H7 (cell line): Measurements from ENCODE around the gene PIAS1. TPM values are rescaled to one million over a fixed set of nuclear protein-coding genes. Genes with fewer than 3 reads are reported as not detected.

Source experiments
- DNase-seq: peaks from one replicate; pipeline ENCODE4 v3.0.0; 2012
- H3K27me3 ChIP-seq: 2 replicates; pipeline ENCODE4 v1.6.0; 2011; ENCODE audit warnings: mild to moderate bottlenecking, low read length; ENCODE audit not compliant: control insufficient read depth, insufficient read depth
- H3K36me3 ChIP-seq: replicated peaks from 2 replicates; pipeline ENCODE4 v1.5.1; 2011; ENCODE audit warnings: low read length; ENCODE audit not compliant: control insufficient read depth, insufficient read depth
- H3K4me3 ChIP-seq: 2 replicates; pipeline ENCODE4 v1.5.1; 2011; ENCODE audit warnings: low read depth, mild to moderate bottlenecking, control low read depth, low read length, moderate library complexity; ENCODE audit not compliant: insufficient read depth
- total RNA-seq: library from RNA; depleted of rRNA; stranded (reverse); fragments of >200 nt; shearing (Covaris generic); gene quantifications from 2 replicates; pipeline ENCODE4 v1.2.3, GENCODE V29; 2014

PIAS1 gene
- total RNA-seq, 1 experiment from 2014 or later, result 23.7 TPM

DNA sequence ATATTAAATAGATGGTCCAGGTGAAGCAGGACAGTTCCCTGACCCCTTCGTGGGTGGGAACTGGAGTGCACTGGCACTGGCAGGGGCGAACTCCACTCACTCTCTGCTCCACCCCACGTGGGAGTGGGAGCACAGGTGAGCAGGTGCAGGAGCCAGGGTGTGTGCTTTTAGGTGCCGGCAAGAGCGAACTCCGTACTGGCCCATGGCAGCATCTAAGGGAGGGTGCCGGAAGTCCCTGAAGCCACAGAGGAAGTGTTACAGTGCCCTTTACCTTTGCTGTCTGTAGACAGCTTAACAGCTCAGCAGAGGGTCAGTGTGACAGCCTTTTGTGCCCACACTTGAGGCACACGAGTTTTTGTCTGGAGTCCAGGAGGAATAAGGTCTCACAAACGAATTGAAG is 26.7 kb upstream of the PIAS1 start:
- Histone ChIP-seq H3K36me3 (no peaks in the 10 kb centered on the region), H3K4me3 (no peak overlapping the region), H3K27me3 (no peaks in the 10 kb centered on the region)
- DNase-seq, result no peak

GRCh38 chr15:68028137-68028887 is 25.8 kb upstream of the PIAS1 start:
- Histone ChIP-seq H3K27me3 (no peaks in the 10 kb centered on the region), H3K36me3 (no peaks in the 10 kb centered on the region), H3K4me3 (no peak overlapping the region)
- DNase-seq, result no peak

GRCh38 chr15:68028888-68029207 is 25.3 kb upstream of the PIAS1 start:
- Histone ChIP-seq H3K36me3 (no peaks in the 10 kb centered on the region), H3K4me3 (no peak overlapping the region), H3K27me3 (no peaks in the 10 kb centered on the region)
- DNase-seq, result no peak

DNA sequence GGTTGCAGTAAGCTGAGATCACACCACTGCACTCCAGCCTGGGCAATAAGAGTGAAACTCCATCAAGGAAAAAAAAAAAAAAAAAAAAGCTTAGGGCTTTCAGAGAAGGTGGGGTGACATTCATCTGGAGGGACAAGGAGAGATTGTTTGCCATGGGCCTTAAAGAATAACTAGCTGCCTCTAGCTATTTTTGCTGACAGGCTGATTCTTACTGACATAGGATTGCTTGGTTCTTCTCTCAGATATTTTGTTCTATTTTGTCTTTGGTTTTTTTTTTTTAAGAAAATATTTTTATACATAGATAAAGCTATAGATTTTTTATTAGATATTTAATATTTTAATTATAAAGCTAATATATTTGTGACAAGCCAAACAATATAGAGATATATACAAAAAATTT is 24.2 kb upstream of the PIAS1 start:
- H3K4me3 ChIP-seq, result no peak overlapping the region
- no peaks in the 10 kb centered on the region for H3K36me3 ChIP-seq
- DNase-seq, result no peak
- H3K27me3 ChIP-seq, result no peaks in the 10 kb centered on the region

GRCh38 chr15:68031404-68031803 is 22.7 kb upstream of the PIAS1 start:
- Histone ChIP-seq H3K4me3 (no peak overlapping the region), H3K36me3 (no peaks in the 10 kb centered on the region), H3K27me3 (no peaks in the 10 kb centered on the region)
- no peak for DNase-seq

DNA sequence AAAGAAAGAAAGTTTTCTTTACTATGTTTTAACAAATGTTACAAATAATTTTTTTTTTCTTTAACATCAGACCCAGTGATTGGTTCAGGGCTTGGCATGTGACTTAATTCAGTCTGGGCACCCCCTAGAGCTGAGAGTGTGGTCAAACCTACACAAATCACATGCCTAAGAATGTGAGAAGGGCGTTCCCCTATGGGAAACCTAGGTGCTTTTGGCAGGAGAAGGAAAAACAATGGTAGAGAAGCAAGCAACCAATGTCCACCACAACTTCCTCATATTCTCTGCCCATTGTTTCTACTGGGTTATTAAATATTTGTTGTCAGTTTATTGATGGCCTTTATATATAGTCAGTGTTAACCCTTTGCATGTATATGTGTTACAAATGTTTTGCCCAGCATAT is 21.4 kb upstream of the PIAS1 start:
- DNase-seq, result no peak
- Histone ChIP-seq H3K36me3 (no peaks in the 10 kb centered on the region), H3K4me3 (no peak overlapping the region), H3K27me3 (no peaks in the 10 kb centered on the region)

GRCh38 chr15:68034081-68034480 is 20.0 kb upstream of the PIAS1 start:
- DNase-seq, result no peak
- no peak overlapping the region for H3K4me3 ChIP-seq
- no peaks in the 10 kb centered on the region for H3K36me3 ChIP-seq
- no peaks in the 10 kb centered on the region for H3K27me3 ChIP-seq

GRCh38 chr15:68034719-68035293 is 19.3 kb upstream of the PIAS1 start:
- Histone ChIP-seq H3K27me3 (no peaks in the 10 kb centered on the region), H3K4me3 (no peak overlapping the region), H3K36me3 (no peaks in the 10 kb centered on the region)
- no peak for DNase-seq

DNA sequence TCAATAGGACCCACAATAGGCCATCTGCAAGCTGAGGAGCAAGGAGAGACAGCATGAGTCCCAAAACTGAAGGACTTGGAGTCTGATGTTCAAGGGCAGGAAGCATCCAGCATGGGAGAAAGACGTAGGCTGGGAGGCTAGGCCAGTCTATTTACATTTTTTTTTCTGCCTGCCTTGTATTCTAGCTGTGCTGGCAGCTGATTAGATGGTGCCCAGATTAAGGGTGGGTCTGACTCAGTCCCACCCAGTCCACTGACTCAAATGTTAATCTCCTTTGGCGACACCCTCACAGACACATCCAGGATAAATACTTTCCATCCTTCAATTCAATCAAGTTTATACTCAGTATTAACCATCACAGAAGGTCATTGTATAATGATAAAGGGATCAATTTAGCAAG is 15.9 kb upstream of the PIAS1 start:
- Histone ChIP-seq H3K27me3 (no peaks in the 10 kb centered on the region), H3K36me3 (no peaks in the 10 kb centered on the region), H3K4me3 (no peak overlapping the region)
- DNase-seq, result no peak

GRCh38 chr15:68040144-68040543 is 14.0 kb upstream of the PIAS1 start:
- no peaks in the 10 kb centered on the region for H3K36me3 ChIP-seq
- no peaks in the 10 kb centered on the region for H3K27me3 ChIP-seq
- no peak for DNase-seq
- H3K4me3 ChIP-seq, result no peak overlapping the region

DNA sequence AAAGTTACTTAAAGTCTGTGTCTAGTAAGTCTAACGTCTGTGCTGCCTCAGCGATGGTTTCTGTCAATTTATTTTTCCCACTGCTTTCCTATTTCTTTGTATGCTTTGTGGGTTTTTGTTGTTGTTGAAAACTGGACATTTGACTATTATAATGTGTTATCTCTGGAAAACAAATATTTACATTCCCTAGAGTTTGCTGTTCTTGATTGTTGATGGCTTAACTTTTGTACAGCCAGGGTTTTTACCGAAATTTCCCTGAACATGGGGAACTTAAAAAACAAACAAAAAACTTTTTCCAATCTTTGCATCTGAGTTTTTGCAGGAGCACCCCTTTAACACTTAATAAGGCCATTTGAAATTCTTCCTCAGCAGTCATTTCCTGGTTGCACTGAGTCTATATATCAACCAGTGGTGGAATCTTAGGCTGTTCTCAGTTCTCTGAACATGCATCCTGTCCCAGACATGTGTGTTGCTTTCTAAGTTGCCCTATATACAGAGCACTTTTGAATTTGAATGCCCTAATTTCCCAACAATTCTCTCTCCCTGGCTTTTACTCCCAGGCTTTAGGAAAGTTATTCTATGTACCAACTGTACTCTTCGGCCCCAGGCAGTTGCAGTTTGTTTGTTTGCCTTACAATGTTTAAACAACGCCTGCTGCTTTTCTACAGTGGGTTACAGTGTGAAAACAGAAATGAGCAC is 11.8 kb upstream of the PIAS1 start:
- no peaks in the 10 kb centered on the region for H3K27me3 ChIP-seq
- no peaks in the 10 kb centered on the region for H3K36me3 ChIP-seq
- no peak overlapping the region for H3K4me3 ChIP-seq
- no peak for DNase-seq

DNA sequence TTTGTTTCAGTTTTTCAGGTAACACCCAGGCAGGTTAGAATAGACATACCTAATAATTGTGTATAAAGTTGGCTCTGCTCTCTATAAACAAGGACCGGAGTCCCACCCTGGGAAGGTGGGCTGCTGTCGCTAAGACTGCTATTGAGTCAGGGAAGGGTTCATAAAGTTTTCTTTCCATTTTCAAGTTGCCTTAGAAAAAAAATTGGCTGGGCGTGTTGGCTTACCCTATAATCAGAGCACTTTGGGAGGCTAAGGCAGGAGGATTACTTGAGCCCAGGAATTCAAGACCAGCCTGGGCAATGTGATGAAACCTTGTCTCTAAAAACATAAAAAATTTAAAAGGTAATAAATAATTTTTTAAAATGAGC is 11.3 kb upstream of the PIAS1 start:
- no peak overlapping the region for H3K4me3 ChIP-seq
- H3K27me3 ChIP-seq, result no peaks in the 10 kb centered on the region
- H3K36me3 ChIP-seq, result no peaks in the 10 kb centered on the region
- DNase-seq, result no peak

DNA sequence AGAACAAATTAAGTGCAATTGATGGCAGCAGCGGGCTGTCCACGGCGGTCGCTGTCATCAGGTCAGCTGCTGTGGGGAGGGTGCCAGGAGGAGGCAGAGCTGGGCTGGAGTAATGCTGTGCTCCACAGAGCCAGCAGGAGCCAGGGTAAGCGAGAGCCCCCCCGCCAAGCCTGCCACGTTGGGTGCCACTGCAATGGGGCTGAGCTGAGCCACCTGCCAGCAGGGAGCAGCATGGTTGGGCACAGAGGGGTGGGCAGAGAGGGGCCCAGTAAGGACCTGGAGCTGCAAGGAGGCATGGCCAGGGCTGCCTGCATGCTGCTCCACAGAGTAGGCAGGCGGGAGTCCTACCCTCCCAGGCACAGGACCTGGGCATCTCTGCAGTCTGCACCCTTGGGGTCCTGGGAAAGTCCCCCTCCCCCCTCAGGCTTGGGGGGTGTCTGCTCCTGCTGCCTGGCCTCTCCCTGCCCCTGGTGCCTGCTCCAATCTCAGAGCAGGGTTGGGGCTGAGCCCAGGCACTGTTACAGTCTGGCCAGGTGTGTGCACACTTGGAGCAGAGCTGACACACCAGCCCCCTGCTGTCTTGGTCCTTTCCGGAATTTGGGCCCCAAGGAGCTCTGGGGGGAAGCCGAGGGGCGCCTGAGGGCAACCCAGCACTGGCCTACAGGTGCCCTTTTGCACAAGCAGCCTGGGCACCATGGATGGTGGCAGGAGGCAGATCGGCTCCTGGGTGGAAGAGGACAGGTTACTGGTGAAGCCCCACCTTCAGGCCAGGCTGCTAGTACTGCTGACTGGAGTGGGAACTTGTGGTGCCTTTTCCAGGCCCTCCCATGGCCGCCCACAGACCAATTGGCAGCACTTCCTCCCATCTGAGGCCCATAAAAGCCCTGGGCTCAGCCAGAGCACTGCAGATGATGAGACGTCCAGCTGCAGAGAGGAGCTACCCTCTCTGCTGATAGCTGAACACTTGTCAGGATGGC is 8.5 kb upstream of the PIAS1 start:
- Histone ChIP-seq H3K36me3 (no peaks in the 10 kb centered on the region), H3K27me3 (no peaks in the 10 kb centered on the region), H3K4me3 (no peak overlapping the region)
- DNase-seq, result peak; percentile 31

DNA sequence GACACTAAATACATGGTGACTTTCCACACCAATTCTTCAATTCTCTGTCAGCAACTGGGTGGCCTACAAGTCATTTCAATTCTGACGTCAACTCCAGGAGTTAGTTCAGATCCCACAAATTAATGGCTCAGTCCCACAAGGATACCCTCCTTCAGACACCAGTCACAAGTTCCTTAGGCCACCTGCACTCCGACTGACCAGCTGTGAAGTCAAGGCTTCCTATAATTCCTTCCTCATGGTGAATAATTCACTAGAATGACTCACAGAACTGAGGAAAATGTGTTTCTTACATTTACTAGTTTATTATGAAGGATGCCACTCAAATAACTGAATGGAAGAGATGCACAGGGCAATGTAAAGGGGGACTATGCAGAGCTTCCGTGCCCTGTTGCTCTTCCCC is 6.3 kb upstream of the PIAS1 start:
- no peak overlapping the region for H3K4me3 ChIP-seq
- H3K27me3 ChIP-seq, result peaks cover 2% of the 10 kb centered on the region; the same call in 1 of the 2 replicates
- no peak for DNase-seq
- no peaks in the 10 kb centered on the region for H3K36me3 ChIP-seq
